GM12878 (cell line): ENCODE results near the gene SIN3B. TPM values are rescaled to one million over a fixed set of nuclear protein-coding genes. Genes with fewer than 3 reads are reported as not detected.

ENCODE experiments used
- ATAC-seq: fragments of 200-7000 bp; cut with Tn5 transposase; 3 replicates; pipeline ENCODE4 v1.9.1; 2020; ENCODE audit warnings: mild to moderate bottlenecking, moderate library complexity
- BruUV-seq: library from RNA; stranded (reverse); fragments of 400-500 nt; replicated peaks from 2 replicates; lab custom pipeline; 2021; lab: Mats Ljungman, UMichigan
- CTCF ChIA-PET: fragments of 300-600 bp; sonication (Branson Sonifier 250); formaldehyde crosslinking; extraction: SDS; loops from one replicate; lab custom pipeline; 2021; ENCODE audit warnings: inconsistent platforms; lab: Yijun Ruan, JAX
- POLR2A ChIA-PET: fragments of 350-600 bp; formaldehyde crosslinking; extraction: SDS; loops from one replicate; lab custom pipeline; 2021; ENCODE audit warnings: inconsistent platforms; lab: Charles Lee
- RAD21 ChIA-PET: fragments of 300-600 bp; sonication (Branson Sonifier 250); formaldehyde crosslinking; loops from one replicate; lab custom pipeline; 2023; ENCODE audit warnings: antibody characterized with exemption; ENCODE audit not compliant: unreplicated experiment; lab: Charles Lee
- SMC1A ChIA-PET: fragments of 300-600 bp; sonication (Branson Sonifier 250); formaldehyde crosslinking; loops from one replicate; lab custom pipeline; 2023; ENCODE audit not compliant: unreplicated experiment, uncharacterized antibody; lab: Charles Lee
- DNase-seq: peaks from one replicate; pipeline ENCODE4 v3.0.0-alpha.2; 2011; ENCODE audit warnings: low read depth, low spot score
- FAIRE-seq: peaks from 3 replicates; lab custom pipeline; 2011; peaks lifted over from hg19 to GRCh38; lab: Jason Lieb, UNC
- H2AFZ ChIP-seq: 2 replicates; pipeline ENCODE4 v1.6.0; 2011; ENCODE audit warnings: low read depth, low read length, control low read depth; ENCODE audit not compliant: control insufficient read depth
- H3K27ac ChIP-seq: 2 replicates; pipeline ENCODE4 v1.5.1; 2011; ENCODE audit warnings: control low read depth; ENCODE audit not compliant: control insufficient read depth, insufficient read depth
- H3K27me3 ChIP-seq, 2 experiments: replicated peaks in 1 of 2; 2 replicates each; pipeline versions ENCODE4 v1.6.0 to v1.6.1; 2011; ENCODE audit warnings: low read length in 1 of 2; ENCODE audit not compliant: control insufficient read depth in 2 of 2, insufficient read depth in 2 of 2
- H3K36me3 ChIP-seq, 2 experiments: 2 replicates each; pipeline ENCODE4 v1.5.1; 2011; ENCODE audit warnings: low read length in 1 of 2; ENCODE audit not compliant: control insufficient read depth in 2 of 2, insufficient read depth in 2 of 2
- H3K4me1 ChIP-seq: 2 replicates; pipeline ENCODE4 v1.6.1; 2011; ENCODE audit warnings: mild to moderate bottlenecking, low read length, moderate library complexity, mixed read lengths; ENCODE audit not compliant: control insufficient read depth, insufficient read depth
- H3K4me2 ChIP-seq: 2 replicates; pipeline ENCODE4 v1.6.0; 2011; ENCODE audit warnings: control low read depth; ENCODE audit not compliant: control insufficient read depth, insufficient read depth
- H3K4me3 ChIP-seq: fragments of 200-600 bp; sonication (generic); 2 replicates; pipeline ENCODE4 v1.5.1; 2016
- H3K79me2 ChIP-seq: 2 replicates; pipeline ENCODE4 v1.6.0; 2011; ENCODE audit warnings: low read length; ENCODE audit not compliant: control insufficient read depth, insufficient read depth
- H3K9ac ChIP-seq: 2 replicates; pipeline ENCODE4 v1.8.0; 2011; ENCODE audit warnings: low read length, control low read depth, mixed read lengths; ENCODE audit not compliant: control insufficient read depth, insufficient read depth
- H3K9me3 ChIP-seq: replicated peaks from 3 replicates; pipeline ENCODE4 v1.5.1; 2011; ENCODE audit warnings: mild to moderate bottlenecking, low read length; ENCODE audit not compliant: control insufficient read depth, insufficient read depth
- H4K20me1 ChIP-seq: 2 replicates; pipeline ENCODE4 v1.6.0; 2011; ENCODE audit not compliant: control insufficient read depth, insufficient read depth
- BHLHE40 ChIP-seq, 2 experiments: fragments of 450-650 bp in 1 of 2; IDR thresholded peaks; 2 replicates each; pipeline ENCODE4 v1.6.1; 2011 to 2017; ENCODE audit warnings: low read depth in 2 of 2, borderline replicate concordance in 1 of 2, improper control_type of control experiment in 1 of 2, low read length in 1 of 2, mild to moderate bottlenecking in 1 of 2
- CTCF ChIP-seq, 3 experiments: IDR thresholded peaks in 2 of 3; conservative IDR thresholded peaks in 1 of 3; 2 replicates each; pipeline ENCODE4 v1.5.1; 2011; ENCODE audit warnings: low read depth in 3 of 3, low read length in 3 of 3, mild to moderate bottlenecking in 3 of 3, control low read depth in 2 of 3, moderate library complexity in 2 of 3, inconsistent platforms in 1 of 3, mixed read lengths in 1 of 3; ENCODE audit not compliant: control insufficient read depth in 2 of 3, insufficient read depth in 1 of 3; ENCODE audit errors: extremely low read depth in 1 of 3
- ZBTB33 ChIP-seq: fragments of 450-650 bp; IDR thresholded peaks from 2 replicates; pipeline ENCODE4 v1.6.1; 2017; ENCODE audit warnings: mild to moderate bottlenecking
- WGBS: methylation state at CpG from one replicate; pipeline ENCODE4 v1.1.6; 2016; ENCODE audit warnings: low lambda C conversion rate; ENCODE audit not compliant: insufficient replicate concordance, insufficient coverage; ENCODE audit errors: missing lambda C conversion rate; 5-methylcytosine and 5-hydroxymethylcytosine counted together
- in situ Hi-C: fragments of 300-500 bp; cut with MboI; formaldehyde crosslinking; loops from 9 replicates; pipeline ENCODE4 v1.14.3; 2018; ENCODE audit warnings: mixed read lengths
- intact Hi-C: fragments of 100-400 bp; cut with micrococcal nuclease; formaldehyde crosslinking; loops from one replicate; pipeline ENCODE4 v1.14.2; 2022; ENCODE audit not compliant: unreplicated experiment
- polyA plus RNA-seq, 11 experiments: library from polyadenylated mRNA; depleted of rRNA in 4 of 11; unstranded in 6 of 11; stranded (reverse) in 5 of 11; fragments of >200 nt; fragmentation: Nextera tagmentation in 4 of 11; fragmentation: Illumina TruSeq in 1 of 11; extraction: Ambion mirVana in 4 of 11; extraction: Trizol in 1 of 11; gene quantifications; 1 replicate in 1 of 11; 2 replicates in 10 of 11; pipeline versions ENCODE4 v1.2.1 to v1.2.3, GENCODE V29; 2011 to 2016; ENCODE audit warnings: inconsistent platforms in 2 of 11, missing spikeins in 2 of 11, low read depth in 1 of 11
- total RNA-seq, 4 experiments: library from RNA; depleted of rRNA in 3 of 4; stranded (reverse); fragments of >200 nt in 3 of 4; fragmentation: Illumina TruSeq in 1 of 4; extraction: Trizol in 1 of 4; gene quantifications; 2 replicates each; pipeline versions ENCODE4 v1.2.1 to v1.2.3, GENCODE V29; 2013 to 2021

Gene SIN3B
- total and polyA plus RNA-seq, 10 of the 15 experiments (the other 5 are each of a cell fraction or from before 2014, with no cell fraction given), result 0.68 to 34.5 (median 15.8) TPM

DNA sequence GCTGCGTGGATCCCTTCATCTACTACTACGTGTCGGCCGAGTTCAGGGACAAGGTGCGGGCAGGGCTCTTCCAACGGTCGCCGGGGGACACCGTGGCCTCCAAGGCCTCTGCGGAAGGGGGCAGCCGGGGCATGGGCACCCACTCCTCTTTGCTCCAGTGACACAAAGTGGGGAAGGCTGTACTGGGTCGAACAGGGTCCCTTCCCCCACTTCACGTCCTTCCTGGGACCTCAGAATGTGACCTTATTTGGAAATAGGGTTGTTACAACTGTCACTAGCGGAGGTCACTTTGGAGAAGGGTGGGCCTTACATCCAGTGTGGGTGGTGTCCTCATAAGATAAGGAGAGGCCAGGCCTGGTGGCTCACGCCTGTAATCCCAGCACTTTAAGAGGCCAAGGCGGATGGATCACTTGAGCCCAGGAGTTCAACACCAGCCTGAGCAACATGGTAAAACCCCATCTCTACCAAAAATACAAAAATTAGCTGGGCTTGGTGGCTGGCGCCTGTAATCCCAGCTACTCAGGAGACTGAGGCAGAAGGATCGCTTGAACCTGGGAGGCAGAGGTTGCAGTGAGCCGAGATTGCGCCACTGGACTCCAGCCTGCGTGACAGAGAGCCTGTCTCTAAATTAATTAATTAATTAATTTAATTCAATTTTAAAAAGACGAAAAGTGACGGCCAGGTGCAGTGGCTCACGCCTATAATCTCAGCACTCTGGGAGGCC, 61.4 kb downstream of the SIN3B start (continued):
- TF ChIP-seq CTCF (IDR thresholded peaks at IDR 0.05 in 2 of 3, conservative IDR thresholded peaks at IDR 0.05 in 1 of 3; ENCODE audit: control insufficient read depth in 2 of 3, extremely low read depth in 1 of 3, insufficient read depth in 1 of 3, low read depth in 3 of 3, low read length in 3 of 3), result no peak

DNA sequence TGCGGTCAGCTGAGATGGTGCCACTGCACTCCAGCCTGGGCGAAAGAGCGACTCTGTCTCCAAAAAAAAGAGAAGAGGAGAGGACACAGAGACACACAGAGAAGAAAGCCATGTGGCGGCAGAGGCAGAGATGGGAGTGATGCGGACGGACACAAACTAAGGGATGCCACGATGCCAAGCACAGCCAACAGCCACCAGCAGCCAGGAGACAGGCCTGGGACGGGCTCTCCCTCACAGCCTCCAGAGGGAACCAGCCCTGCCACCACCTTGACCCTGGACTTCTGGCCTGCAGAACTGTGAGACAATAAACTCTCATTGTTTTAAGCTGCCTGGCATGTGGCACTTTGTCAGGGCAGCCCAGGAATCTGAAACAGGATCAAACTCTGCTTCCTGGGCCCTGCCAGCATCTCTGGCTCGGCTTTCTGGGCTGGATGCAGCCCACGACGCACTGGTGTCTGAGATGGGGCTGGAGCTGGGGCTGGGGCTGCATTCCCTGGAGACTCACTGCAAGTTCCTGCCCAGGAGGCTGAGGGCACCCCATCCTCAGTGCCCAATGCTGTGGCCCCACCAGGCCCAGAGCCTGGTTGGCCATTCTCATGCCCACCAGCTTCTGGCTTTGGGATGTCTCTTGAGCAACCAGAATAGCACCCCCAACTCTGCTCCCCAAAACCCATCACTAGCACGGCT, 62.6 kb downstream of the SIN3B start:
- TF ChIP-seq ZBTB33 (no peak), BHLHE40 (IDR thresholded peaks at IDR 0.05; ENCODE audit: borderline replicate concordance in 1 of 2, low read depth in 2 of 2, low read length in 1 of 2) (no peak)
- Histone ChIP-seq H3K27me3 (no peaks in the 10 kb centered on the region), H3K9ac (no peak overlapping the region), H3K4me3 (no peak overlapping the region), H3K4me1 (peaks cover 38% of the 10 kb centered on the region), H4K20me1 (no peaks in the 10 kb centered on the region), H3K27ac (no peak overlapping the region), H3K9me3 (no peaks in the 10 kb centered on the region; the same call in 2 of the 3 replicates), H3K36me3 (no peaks in the 10 kb centered on the region), H2AFZ (no peak overlapping the region), H3K79me2 (no peaks in the 10 kb centered on the region), H3K4me2 (no peak overlapping the region)
- intact Hi-C loops, result loop anchor here (10.0 kb wide), 1 partner anchor 413 kb away; the partner anchor contains the start of genes ABHD8, DDA1 and MRPL34
- no peak for DNase-seq
- 98% methylated on average over 12 of the region's 12 CpGs for WGBS
- in situ Hi-C loops, result no loop called here
- ChIA-PET POLR2A (interaction anchor here (0.6 kb wide), 1 partner anchor 174 kb away, joined by 5 read pairs; no protein-coding TSS in a partner anchor), SMC1A (no interaction called here), CTCF (no interaction called here), RAD21 (no interaction called here)
- BruUV-seq, result no TSS peak
- no peak for FAIRE-seq
- no peak for ATAC-seq
